Esophagus (tissue), 2 donors: ENCODE results near the gene LRRC74A. TPM values are rescaled to one million over a fixed set of nuclear protein-coding genes. Genes with fewer than 3 reads are reported as not detected.
"Not testable (repeated sequence)": the region's sequence is repeated elsewhere in the genome, so short reads cannot be mapped to it uniquely, and the experiment has no call there.

ENCODE experiments used
- H3K27ac ChIP-seq, 2 donors: one replicate each; pipeline ENCODE4 v1.5.1; 2013; ENCODE audit warnings: low read depth in 2 of 2, mild to moderate bottlenecking in 2 of 2, inconsistent platforms in 1 of 2, low read length in 1 of 2, moderate library complexity in 1 of 2
- H3K27me3 ChIP-seq, 2 donors: one replicate each; pipeline ENCODE4 v1.6.1; 2013; ENCODE audit warnings: low read length in 2 of 2, control low read depth in 1 of 2, mild to moderate bottlenecking in 1 of 2; ENCODE audit not compliant: insufficient read depth in 2 of 2, control insufficient read depth in 1 of 2
- H3K36me3 ChIP-seq, 2 donors: one replicate each; pipeline ENCODE4 v1.6.1; 2013; ENCODE audit warnings: low read length in 1 of 2; ENCODE audit not compliant: control insufficient read depth in 2 of 2, insufficient read depth in 2 of 2
- H3K4me1 ChIP-seq, 2 donors: one replicate each; pipeline ENCODE4 v1.6.1; 2013; ENCODE audit warnings: low read length in 1 of 2; ENCODE audit not compliant: control insufficient read depth in 2 of 2, insufficient read depth in 2 of 2
- H3K4me3 ChIP-seq, 2 donors: one replicate each; pipeline ENCODE4 v1.5.1; 2013; ENCODE audit warnings: low read length in 2 of 2, mild to moderate bottlenecking in 2 of 2, low read depth in 1 of 2, moderate library complexity in 1 of 2
- H3K9me3 ChIP-seq, 2 donors: one replicate each; pipeline ENCODE4 v1.6.1; 2013; ENCODE audit warnings: mild to moderate bottlenecking in 2 of 2, low read depth in 1 of 2, low read length in 1 of 2, moderate library complexity in 1 of 2; ENCODE audit not compliant: control insufficient read depth in 2 of 2, insufficient read depth in 1 of 2
- WGBS, 2 donors: extraction: QIAGEN DNeasy Blood & Tissue Kit; methylation state at CpG; one replicate each; pipeline ENCODE4 v1.1.7; 2013; 5-methylcytosine and 5-hydroxymethylcytosine counted together
- polyA plus RNA-seq, 2 donors: library from polyadenylated mRNA; stranded (reverse); fragments of 200-250 nt; gene quantifications; one replicate each; pipeline ENCODE4 v1.2.3, GENCODE V29; 2013
- donor health status: healthy with polysubstance abuse.
- donor health status: Bipolar disorder and iron deficiency.

LRRC74A gene
- polyA plus RNA-seq, 2 donors = not detected

GRCh38 chr14:76914533-76915081, 88.4 kb downstream of the LRRC74A start:
- peaks cover 12 to 39% of the 10 kb centered on the region in 2 donors for H3K4me1 ChIP-seq
- H3K9me3 ChIP-seq, H3K4me3 ChIP-seq, H3K36me3 ChIP-seq, H3K27me3 ChIP-seq: not testable (repeated sequence)
- H3K27ac ChIP-seq = peak overlapping the region; percentile 91 to 92
- WGBS, 2 donors = 70% methylated on average over 8 of the region's 8 CpGs

GRCh38 chr14:76916040-76916715, 90.0 kb downstream of the LRRC74A start:
- H3K27ac ChIP-seq = no peak overlapping the region
- no peaks in the 10 kb centered on the region for H3K36me3 ChIP-seq
- H3K9me3 ChIP-seq = no peaks in the 10 kb centered on the region
- H3K4me3 ChIP-seq = no peak overlapping the region
- peaks cover 12 to 39% of the 10 kb centered on the region in 2 donors for H3K4me1 ChIP-seq
- no peaks in the 10 kb centered on the region for H3K27me3 ChIP-seq
- 85 to 86% methylated on average over 15 of the region's 15 CpGs for WGBS, 2 donors

GRCh38 chr14:76917158-76917596, 91.0 kb downstream of the LRRC74A start:
- no peaks in the 10 kb centered on the region for H3K9me3 ChIP-seq
- peaks cover 12 to 39% of the 10 kb centered on the region in 2 donors for H3K4me1 ChIP-seq
- 62 to 69% methylated on average over 7 of the region's 7 CpGs for WGBS, 2 donors
- H3K4me3 ChIP-seq = no peak overlapping the region
- H3K27ac ChIP-seq = peak overlapping the region; percentile 97 to 98
- H3K36me3 ChIP-seq = no peaks in the 10 kb centered on the region
- H3K27me3 ChIP-seq = no peaks in the 10 kb centered on the region

GRCh38 chr14:76917745-76918255, 91.6 kb downstream of the LRRC74A start:
- peak overlapping the region; percentile 97 to 98 for H3K27ac ChIP-seq
- H3K4me3 ChIP-seq = no peak overlapping the region
- no peaks in the 10 kb centered on the region for H3K27me3 ChIP-seq
- no peaks in the 10 kb centered on the region for H3K36me3 ChIP-seq
- peaks cover 12 to 39% of the 10 kb centered on the region in 2 donors for H3K4me1 ChIP-seq
- no peaks in the 10 kb centered on the region for H3K9me3 ChIP-seq
- WGBS, 2 donors = 27 to 34% methylated on average over 7 of the region's 7 CpGs

- H3K4me1 ChIP-seq = peaks cover 10 to 36% of the 10 kb centered on the region in 2 donors
- no peaks in the 10 kb centered on the region for H3K27me3 ChIP-seq
- H3K9me3 ChIP-seq = no peaks in the 10 kb centered on the region
- no peak overlapping the region for H3K4me3 ChIP-seq
- H3K27ac ChIP-seq = peak overlapping the region; percentile 97 to 98
- 9 to 13% methylated on average over 8 of the region's 8 CpGs for WGBS, 2 donors
- H3K36me3 ChIP-seq = no peaks in the 10 kb centered on the region
These were observed 92.1 kb downstream of the LRRC74A start for GRCh38 chr14:76918256-76918781.

DNA sequence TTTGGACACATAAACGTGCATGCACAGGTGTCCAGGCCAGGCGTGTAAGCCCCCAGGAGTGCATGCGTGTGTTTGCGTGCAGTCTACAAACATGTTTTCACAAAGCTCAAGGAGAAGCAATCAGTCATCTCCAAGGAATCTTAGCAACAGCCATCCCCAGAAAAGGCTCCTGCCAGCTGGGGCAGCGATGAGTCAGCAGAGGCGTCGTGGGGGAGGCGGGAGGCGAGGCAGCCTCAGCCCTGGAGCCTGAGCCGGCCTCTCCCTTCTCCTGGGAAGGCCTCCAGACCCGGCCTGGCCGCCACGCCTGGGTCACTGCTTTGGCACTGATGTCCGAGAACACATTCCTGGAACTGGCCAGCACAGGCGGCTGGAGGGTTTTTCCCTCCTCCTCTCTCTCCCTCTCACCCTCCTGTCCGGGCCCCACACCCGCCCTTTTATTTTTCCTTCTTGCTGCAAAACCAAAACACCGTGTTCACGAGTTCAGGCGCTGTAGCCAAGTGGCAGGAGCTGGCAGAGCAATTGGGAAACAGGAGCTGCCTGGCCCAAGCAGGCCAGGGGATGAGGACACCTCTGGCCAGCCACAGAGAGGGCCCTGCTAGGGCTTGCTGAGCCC, 92.7 kb downstream of the LRRC74A start:
- H3K4me1 ChIP-seq = peaks cover 10 to 31% of the 10 kb centered on the region in 2 donors

More for the DNA sequence above, 92.7 kb downstream of the LRRC74A start:
- Histone ChIP-seq H3K4me3 (no peak overlapping the region), H3K9me3 (no peaks in the 10 kb centered on the region), H3K27ac (peak overlapping the region; percentile 97 to 98), H3K27me3 (no peaks in the 10 kb centered on the region), H3K36me3 (no peaks in the 10 kb centered on the region)
- 14 to 16% methylated on average over 20 of the region's 20 CpGs for WGBS, 2 donors

Other genes with a start within 250 kb of the LRRC74A start
- 1 to 10 TPM; 1.9 to 2.4 TPM for gene VASH1, start 64.9 kb upstream of the LRRC74A start, polyA plus RNA-seq
- gene ANGEL1, start 13.5 kb upstream of the LRRC74A start, polyA plus RNA-seq = 1 to 10 TPM; 3.7 to 5.1 TPM
- 1 to 10 TPM; 3.5 to 9.5 TPM for gene IRF2BPL, start 202.3 kb downstream of the LRRC74A start, polyA plus RNA-seq